ENCODE measurements around the gene LCK.

DNA sequence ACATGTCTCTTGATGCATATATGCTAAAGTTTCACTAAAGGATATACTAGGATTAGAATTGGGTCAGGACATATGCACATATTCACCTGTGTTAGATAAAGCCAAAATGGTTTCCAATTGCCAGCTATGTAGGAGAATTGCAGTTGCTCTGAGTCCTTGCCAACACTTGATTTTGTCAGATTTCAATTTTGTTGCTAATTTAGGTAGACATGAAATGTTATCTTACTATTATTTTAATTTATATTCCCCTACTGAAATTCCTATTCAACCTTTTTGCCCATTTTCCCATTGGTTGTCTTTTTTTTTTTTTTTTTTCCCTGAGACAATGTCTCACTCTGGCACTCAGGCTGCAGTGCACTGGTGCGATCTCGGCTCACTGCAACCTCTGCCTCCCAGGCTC is 54.2 kb downstream of the LCK start:
- TF ChIP-seq, protein P1, sequence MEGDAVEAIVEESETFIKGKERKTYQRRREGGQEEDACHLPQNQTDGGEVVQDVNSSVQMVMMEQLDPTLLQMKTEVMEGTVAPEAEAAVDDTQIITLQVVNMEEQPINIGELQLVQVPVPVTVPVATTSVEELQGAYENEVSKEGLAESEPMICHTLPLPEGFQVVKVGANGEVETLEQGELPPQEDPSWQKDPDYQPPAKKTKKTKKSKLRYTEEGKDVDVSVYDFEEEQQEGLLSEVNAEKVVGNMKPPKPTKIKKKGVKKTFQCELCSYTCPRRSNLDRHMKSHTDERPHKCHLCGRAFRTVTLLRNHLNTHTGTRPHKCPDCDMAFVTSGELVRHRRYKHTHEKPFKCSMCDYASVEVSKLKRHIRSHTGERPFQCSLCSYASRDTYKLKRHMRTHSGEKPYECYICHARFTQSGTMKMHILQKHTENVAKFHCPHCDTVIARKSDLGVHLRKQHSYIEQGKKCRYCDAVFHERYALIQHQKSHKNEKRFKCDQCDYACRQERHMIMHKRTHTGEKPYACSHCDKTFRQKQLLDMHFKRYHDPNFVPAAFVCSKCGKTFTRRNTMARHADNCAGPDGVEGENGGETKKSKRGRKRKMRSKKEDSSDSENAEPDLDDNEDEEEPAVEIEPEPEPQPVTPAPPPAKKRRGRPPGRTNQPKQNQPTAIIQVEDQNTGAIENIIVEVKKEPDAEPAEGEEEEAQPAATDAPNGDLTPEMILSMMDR (IDR thresholded peaks at IDR 0.05; ENCODE audit: poor library complexity, severe bottlenecking): no peak
- TF ChIP-seq EP300 (conservative IDR thresholded peaks at IDR 0.05; ENCODE audit: poor library complexity, severe bottlenecking) (no peak), POLR2AphosphoS5 (IDR thresholded peaks at IDR 0.05) (no peak), EZH2 (IDR thresholded peaks at IDR 0.05; ENCODE audit: borderline replicate concordance, insufficient read depth, low read length, poor library complexity, severe bottlenecking) (no peak), SMC3 (conservative IDR thresholded peaks at IDR 0.05; ENCODE audit: poor library complexity) (no peak), MXI1 (conservative IDR thresholded peaks at IDR 0.05; ENCODE audit: poor library complexity, severe bottlenecking) (no peak), RAD21 (conservative IDR thresholded peaks at IDR 0.05) (no peak), TAF1 (IDR thresholded peaks at IDR 0.05; ENCODE audit: low read depth) (no peak)
- TF ChIP-seq, protein P2, sequence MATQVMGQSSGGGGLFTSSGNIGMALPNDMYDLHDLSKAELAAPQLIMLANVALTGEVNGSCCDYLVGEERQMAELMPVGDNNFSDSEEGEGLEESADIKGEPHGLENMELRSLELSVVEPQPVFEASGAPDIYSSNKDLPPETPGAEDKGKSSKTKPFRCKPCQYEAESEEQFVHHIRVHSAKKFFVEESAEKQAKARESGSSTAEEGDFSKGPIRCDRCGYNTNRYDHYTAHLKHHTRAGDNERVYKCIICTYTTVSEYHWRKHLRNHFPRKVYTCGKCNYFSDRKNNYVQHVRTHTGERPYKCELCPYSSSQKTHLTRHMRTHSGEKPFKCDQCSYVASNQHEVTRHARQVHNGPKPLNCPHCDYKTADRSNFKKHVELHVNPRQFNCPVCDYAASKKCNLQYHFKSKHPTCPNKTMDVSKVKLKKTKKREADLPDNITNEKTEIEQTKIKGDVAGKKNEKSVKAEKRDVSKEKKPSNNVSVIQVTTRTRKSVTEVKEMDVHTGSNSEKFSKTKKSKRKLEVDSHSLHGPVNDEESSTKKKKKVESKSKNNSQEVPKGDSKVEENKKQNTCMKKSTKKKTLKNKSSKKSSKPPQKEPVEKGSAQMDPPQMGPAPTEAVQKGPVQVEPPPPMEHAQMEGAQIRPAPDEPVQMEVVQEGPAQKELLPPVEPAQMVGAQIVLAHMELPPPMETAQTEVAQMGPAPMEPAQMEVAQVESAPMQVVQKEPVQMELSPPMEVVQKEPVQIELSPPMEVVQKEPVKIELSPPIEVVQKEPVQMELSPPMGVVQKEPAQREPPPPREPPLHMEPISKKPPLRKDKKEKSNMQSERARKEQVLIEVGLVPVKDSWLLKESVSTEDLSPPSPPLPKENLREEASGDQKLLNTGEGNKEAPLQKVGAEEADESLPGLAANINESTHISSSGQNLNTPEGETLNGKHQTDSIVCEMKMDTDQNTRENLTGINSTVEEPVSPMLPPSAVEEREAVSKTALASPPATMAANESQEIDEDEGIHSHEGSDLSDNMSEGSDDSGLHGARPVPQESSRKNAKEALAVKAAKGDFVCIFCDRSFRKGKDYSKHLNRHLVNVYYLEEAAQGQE (IDR thresholded peaks at IDR 0.05; ENCODE audit: borderline replicate concordance): no peak
